DMS53 (cell line): ENCODE data around the gene EXO5.
A peak's percentile ranks its signal among the peaks of the same experiment; 100 is the strongest.
"Not testable (repeated sequence)": the region's sequence is repeated elsewhere in the genome, so short reads cannot be mapped to it uniquely, and the experiment has no call there.

Experiments used
- DNase-seq: peaks from one replicate; lab custom pipeline; 2025; lab: John Stamatoyannopoulos, UW

EXO5 gene, protein sequence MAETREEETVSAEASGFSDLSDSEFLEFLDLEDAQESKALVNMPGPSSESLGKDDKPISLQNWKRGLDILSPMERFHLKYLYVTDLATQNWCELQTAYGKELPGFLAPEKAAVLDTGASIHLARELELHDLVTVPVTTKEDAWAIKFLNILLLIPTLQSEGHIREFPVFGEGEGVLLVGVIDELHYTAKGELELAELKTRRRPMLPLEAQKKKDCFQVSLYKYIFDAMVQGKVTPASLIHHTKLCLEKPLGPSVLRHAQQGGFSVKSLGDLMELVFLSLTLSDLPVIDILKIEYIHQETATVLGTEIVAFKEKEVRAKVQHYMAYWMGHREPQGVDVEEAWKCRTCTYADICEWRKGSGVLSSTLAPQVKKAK

DNA sequence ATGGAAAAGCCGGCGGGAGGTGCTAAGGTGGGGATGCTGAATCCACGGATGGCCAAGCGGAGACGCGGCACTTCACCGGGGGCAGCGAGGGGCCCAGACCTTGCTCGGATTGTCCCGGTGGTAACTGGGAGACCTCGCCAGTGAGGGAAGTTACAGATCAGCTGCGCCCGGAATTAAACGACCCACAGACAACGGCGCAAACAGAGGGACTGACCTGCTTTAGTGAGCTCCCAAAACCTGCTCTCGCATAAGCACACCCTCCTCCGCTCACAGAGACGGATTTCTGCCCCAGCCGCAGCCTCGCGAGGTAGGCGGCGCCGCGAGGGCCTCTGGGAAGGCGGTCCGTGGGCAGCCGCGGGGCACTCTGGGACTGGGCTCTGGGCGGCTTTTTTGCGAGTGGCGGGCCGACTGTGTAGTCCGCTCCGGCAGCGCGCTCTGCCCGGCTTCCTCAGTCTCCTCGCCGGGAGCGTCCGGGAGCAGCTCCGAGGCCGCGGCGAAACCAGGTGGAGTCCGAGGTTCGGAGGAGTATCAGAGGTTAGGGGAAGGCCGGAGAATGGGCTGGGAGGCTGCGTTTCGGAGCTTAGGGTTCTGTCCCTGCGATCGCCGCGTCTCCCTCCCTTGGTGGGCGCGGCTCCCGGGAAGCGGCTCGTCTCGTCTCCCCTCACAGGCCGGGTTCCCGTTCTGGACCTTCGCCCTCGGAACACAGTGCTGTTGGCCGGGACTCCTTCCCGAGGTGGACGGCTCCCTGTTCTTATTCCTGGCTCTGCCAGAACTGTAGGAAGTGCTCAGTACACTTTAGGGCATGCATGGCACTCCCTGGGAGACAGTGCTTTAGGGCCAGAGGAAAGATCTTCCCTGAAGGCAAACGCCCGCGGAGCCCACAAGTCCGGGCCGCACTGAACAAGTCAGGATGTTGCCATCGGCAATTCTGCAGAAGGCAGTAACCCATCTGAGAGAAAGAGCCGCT lies at the start of gene EXO5:
Gene EXO5 (plus strand): TSS at position 393 of the 967 bp plus-strand sequence. CDS start 5,778 bp downstream, outside the sequence.
- peak; percentile 92 for DNase-seq

GRCh38 chr1:40462956-40463590 lies 45.5 kb upstream of the EXO5 start:
- peak; percentile 49 for DNase-seq

DNA sequence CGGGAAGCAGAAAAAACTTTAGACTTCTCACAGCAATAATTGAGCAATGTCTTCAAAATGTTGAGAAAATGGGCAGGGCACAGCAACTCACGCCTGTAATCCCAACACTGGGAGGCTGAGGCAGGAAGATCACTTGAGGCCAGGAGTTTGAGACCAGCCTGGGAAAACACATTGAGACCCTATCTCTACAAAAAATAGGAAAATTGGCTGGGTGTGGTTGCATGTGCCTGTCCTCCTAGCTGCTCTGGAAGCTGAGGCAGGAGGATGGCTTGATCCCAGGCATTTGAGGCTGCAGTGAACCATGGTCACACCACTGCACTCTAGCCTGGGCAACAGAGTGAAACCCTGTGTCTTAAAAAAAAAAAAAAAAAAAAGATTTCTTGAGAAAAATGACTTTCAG lies 39.2 kb upstream of the EXO5 start:
- no peak for DNase-seq

DNA sequence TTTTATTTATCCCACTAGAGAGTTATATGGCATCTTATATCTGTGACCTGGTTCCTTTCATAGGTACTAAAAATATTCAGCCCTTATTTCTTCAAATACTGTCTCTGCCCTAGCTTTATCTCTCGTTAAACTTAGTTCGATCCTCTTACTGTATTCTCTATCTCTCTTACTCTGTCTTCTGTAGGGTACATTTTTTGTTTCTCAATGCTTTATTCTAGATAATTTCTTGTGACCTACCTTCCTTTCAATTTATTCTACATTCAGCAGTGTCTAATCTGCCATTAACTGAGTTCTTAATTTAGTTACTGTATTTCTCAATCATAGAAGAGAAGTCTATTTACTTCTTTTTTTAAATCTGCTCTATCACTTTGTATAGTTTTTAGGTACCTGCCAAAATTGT lies 33.3 kb upstream of the EXO5 start:
- peak; percentile 10 for DNase-seq

DNA sequence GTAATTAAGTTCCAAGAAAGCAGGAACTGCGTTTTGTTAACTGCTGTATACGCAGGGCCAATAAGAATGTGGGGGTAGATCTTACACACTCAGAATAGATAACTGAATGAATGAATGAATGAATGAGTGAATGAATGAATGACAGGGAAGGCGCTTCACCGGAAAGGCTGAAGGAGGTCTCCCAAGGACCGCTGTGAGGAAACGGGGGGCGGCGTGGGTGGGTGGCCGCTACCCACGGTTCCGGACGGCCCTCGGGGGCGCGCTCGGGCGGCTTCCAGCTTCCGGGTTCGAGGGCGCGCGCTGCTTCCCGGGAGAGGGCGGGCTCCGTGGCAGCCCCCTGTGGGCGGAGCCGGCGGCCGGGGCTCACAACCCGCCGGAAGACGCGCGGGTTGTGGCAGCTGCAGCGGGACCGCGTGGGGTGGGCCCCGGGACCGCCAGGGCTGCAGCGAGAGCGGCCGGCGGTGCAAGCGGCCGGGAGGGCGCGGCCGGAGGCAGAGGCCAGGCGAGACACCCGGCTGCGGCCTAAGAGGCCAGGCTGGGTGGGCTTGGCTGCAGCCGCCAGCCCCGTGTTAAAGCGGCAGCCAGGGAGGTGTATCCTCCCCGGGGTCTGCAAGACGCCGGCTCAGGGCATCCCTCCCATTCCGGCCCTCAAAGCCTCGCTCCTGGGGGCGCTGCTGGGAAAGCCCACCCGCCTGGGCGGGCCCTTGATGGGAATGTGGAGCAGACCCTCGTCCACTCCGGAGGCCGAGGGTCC lies 31.5 kb upstream of the EXO5 start, which contains the start of gene ZFP69:
Gene ZFP69 (plus strand): TSS at position 367 of the 754 bp plus-strand sequence. CDS start 2,072 bp downstream, outside the sequence.
- peak; percentile 91 for DNase-seq

DNA sequence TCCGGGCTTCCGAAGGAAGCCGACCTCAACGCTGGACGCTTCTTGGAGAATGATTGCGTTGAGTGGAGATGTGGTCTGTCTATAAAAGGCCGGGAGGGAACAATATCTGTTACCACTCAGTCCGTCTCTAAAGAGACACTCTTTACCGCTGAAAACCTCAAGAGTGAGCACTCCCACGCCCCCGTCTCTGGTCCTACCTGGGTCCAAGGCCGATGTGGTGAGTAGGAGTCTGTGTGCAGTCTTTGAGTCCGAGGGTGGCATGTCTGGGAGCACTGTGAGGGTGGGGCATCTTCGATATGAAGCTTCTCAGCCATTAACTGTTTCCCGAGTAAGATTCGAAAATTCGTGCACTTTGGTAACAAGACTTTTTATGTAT lies 30.9 kb upstream of the EXO5 start:
- peak; percentile 51 for DNase-seq

DNA sequence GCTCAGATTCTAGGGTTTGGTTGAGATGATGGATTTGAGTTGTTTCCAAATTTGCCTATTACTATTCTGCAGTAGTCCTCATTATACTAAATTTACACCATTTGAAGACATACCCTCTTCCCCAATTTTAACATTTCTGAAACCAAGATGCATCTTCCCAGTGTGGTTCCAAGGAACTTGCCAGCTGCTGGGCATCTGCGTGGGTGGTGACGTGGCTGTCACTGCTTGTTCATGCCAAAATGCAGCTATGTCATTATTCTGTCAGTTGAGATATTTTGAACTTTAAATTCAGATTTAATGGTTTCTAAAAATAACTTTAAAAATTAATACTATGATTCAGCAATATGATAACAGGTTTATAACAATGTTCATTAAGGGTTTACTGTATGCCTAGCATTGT lies 30.3 kb upstream of the EXO5 start:
- DNase-seq: no peak

DNA sequence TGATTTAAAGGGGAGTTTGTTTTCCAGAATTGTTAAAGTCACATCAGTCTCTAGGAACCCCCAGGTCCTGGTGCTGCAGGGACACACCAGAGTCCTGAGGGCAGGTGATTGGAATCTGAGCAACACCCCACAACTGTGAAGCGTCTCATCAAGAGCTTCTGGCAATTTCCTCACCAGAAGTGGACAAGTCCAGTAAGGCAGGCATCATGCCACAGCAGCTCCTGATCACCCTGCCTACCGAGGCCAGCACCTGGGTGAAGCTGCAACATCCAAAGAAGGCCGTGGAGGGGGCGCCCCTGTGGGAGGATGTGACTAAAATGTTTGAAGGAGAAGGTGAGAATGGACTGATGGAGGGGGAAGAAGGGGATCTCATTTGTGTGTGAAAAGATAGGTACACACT lies 29.4 kb upstream of the EXO5 start:
- no peak for DNase-seq

DNA sequence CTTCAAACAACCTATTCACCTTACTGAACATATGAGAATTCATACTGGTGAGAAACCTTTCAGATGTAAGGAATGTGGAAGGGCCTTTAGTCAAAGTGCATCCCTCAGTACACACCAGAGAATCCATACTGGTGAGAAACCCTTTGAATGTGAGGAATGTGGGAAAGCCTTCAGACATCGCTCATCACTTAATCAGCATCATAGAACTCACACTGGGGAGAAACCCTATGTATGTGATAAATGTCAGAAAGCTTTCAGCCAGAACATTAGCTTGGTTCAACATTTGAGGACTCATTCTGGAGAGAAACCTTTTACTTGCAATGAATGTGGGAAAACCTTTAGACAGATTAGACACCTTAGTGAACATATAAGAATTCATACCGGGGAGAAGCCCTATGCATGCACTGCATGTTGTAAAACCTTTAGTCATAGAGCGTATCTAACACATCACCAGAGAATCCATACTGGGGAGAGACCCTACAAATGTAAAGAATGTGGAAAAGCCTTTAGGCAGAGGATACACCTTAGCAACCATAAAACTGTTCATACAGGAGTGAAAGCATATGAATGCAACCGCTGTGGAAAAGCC lies 13.2 kb upstream of the EXO5 start:
- peak; percentile 8 for DNase-seq

GRCh38 chr1:40502651-40503050 lies 5.9 kb upstream of the EXO5 start:
- DNase-seq: not testable (repeated sequence)

GRCh38 chr1:40507973-40508372 lies 594 bp upstream of the EXO5 start:
- DNase-seq: no peak

GRCh38 chr1:40519517-40519916 lies 10.9 kb downstream of the EXO5 start:
- no peak for DNase-seq

DNA sequence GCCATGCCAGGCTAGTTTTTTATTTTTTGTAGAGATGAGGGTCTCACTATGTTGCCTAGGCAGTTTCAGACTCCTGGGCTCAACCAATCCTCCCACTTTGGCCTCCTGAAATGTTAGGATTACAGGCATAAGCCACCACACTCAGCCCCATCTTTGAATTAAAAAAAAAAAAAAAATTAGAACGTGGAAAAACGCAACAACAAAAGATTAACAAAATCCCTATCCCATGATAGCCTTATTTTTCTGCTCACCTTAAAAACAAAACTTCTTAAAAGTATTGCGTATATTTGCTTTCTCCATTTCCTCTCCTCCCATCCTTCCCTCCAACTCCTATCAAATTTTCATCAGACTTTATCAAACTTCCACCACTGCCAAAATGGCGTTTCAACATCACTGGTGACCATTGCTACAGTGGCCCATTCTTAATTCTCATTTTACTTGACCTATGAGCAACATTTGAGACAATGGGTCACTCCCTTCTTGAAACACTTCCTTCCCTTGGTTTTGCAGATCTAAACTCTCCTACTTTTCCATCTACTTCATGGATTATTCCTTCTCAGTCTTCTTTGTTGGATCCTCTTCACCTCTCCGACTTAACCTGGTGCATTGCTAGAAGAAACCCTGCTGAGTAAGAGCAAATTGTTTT lies 22.3 kb downstream of the EXO5 start:
- DNase-seq: peak; percentile 57

DNA sequence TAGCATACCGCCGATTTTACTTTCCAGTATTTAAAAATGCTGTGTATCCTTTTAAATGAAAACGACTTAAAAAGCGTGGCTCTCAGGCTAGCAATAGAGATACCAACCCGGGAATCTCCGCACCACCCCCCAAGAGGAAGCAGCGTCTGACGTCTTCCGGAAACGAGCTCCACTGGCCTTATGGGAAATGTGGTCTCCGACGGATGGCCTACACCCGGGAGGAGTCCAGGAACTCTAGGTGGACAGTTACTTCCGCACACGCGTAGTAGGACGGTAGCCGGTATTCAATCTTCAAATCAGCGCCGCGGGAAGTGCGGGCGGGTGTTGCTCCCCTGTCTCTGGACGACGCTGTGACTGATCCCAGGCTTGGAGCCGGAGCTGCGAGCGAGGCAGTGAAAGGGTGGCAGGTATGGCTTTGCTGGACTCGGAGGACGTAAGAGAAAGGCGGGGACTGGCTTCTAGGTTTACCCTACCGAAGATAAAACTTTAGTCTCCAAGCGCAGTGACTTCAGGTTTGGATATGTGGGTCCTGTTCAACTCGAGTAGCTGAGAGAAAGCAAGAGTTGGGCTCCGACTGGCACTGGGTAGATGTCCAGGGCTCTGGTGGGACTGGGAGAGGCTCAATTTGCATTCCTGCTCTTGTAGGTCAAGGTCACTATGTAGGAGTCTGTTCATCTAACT lies 23.0 kb downstream of the EXO5 start, which contains the start of gene ZNF684:
Gene ZNF684 (plus strand): TSS at position 257 of the 681 bp plus-strand sequence. CDS start 1,530 bp downstream, outside the sequence.
- DNase-seq: peak; percentile 97

GRCh38 chr1:40532062-40532389 lies 23.5 kb downstream of the EXO5 start:
- no peak for DNase-seq

- peak; percentile 77 for DNase-seq
Measured at GRCh38 chr1:40532844-40533424, 24.4 kb downstream of the EXO5 start.

DNA sequence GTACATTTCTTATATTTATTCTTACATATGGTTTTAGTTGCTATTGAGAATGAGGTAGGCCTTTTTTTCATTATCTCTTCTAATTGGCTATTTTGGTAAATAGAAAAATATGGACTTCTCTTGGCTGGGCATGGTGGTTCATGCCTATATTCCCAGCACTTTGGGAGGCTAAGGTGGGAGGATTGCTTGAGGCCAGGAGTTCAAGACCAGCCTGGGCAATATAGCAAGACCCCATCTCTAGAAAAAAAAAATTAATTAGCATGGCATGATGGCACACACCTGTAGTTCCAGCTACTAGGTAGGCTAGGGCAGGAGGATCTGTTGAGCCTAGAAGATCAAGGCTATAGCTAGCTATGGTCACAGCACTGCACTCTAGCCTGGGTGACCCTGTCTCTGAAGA lies 26.0 kb downstream of the EXO5 start:
- no peak for DNase-seq

GRCh38 chr1:40535732-40536131 lies 27.2 kb downstream of the EXO5 start:
- DNase-seq: no peak

DNA sequence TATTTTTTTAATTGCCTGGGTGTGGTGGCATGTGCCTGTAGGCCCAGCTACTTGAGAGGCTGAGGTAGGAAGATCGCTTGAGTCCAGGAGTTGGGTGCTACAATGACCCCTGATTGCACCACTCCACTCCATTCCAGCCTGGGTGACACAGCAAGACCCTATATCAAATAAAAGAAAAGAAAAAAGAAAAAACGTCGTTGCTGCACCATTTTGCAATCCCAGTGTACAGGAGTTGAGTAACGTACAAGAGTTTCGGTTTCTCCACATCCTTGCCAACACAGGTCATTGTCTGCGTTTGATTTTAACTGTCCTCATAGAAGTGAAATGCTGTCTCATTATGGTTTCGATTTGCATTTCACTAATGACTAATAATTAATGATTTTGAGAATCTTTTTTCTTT lies 30.8 kb downstream of the EXO5 start:
- DNase-seq: no peak

GRCh38 chr1:40546957-40547356 lies 38.4 kb downstream of the EXO5 start:
- no peak for DNase-seq
